Activated CD8-positive, alpha-beta T cell treated with anti-CD3 and anti-CD28 coated beads for 36 hours (primary cell): ENCODE data around the gene LAIR2. TPM values are rescaled to one million over a fixed set of nuclear protein-coding genes. Genes with fewer than 3 reads are reported as not detected.
A peak's percentile ranks its signal among the peaks of the same experiment; 100 is the strongest.

Source experiments
- ATAC-seq: fragments of 200-7000 bp; cut with Tn5 transposase; one replicate; pipeline ENCODE4 v1.10.0; 2021; ENCODE audit warnings: mild to moderate bottlenecking, moderate library complexity
- CTCF ChIA-PET: fragments of 350-600 bp; sonication (Branson Sonifier 250); formaldehyde crosslinking; loops from one replicate; lab custom pipeline; 2021; ENCODE audit warnings: antibody characterized with exemption; lab: Charles Lee
- POLR2A ChIA-PET: fragments of 350-600 bp; sonication (Branson Sonifier 250); formaldehyde crosslinking; loops from one replicate; lab custom pipeline; 2021; ENCODE audit warnings: antibody characterized with exemption; lab: Charles Lee
- DNase-seq: peaks from one replicate; pipeline ENCODE4 v3.0.0-alpha.2; 2020
- H3K27ac Mint-ChIP-seq: one replicate; pipeline ENCODE4 v1.8.0; 2021; ENCODE audit warnings: mild to moderate bottlenecking, mixed read lengths
- H3K27me3 Mint-ChIP-seq: one replicate; pipeline ENCODE4 v1.8.0; 2021; ENCODE audit warnings: mixed read lengths
- H3K36me3 Mint-ChIP-seq: one replicate; pipeline ENCODE4 v1.8.0; 2021; ENCODE audit warnings: low read depth, mixed read lengths
- H3K4me1 Mint-ChIP-seq: one replicate; pipeline ENCODE4 v1.8.0; 2021; ENCODE audit warnings: low read depth, mixed read lengths
- H3K4me3 Mint-ChIP-seq: one replicate; pipeline ENCODE4 v1.8.0; 2021; ENCODE audit warnings: mild to moderate bottlenecking, moderate library complexity, mixed read lengths
- H3K9me3 Mint-ChIP-seq: one replicate; pipeline ENCODE4 v1.8.0; 2021; ENCODE audit warnings: mixed read lengths
- intact Hi-C: fragments of 100-400 bp; cut with micrococcal nuclease; formaldehyde crosslinking; loops from one replicate; pipeline ENCODE4 v1.10.0; 2022
- total RNA-seq, 2 experiments: library from RNA; stranded (reverse); gene quantifications; one replicate each; pipeline ENCODE4 v1.2.3, GENCODE V29; 2021
- TF ChIP-seq, protein P1 (sequence below): fragments of 200-600 bp; IDR thresholded peaks from one replicate; pipeline ENCODE4 v1.8.0; 2022; ENCODE audit warnings: antibody characterized with exemption, mild to moderate bottlenecking

The LAIR2 gene
- total RNA-seq, 2 experiments from 2014 or later = 1.5 to 2.1 TPM

DNA sequence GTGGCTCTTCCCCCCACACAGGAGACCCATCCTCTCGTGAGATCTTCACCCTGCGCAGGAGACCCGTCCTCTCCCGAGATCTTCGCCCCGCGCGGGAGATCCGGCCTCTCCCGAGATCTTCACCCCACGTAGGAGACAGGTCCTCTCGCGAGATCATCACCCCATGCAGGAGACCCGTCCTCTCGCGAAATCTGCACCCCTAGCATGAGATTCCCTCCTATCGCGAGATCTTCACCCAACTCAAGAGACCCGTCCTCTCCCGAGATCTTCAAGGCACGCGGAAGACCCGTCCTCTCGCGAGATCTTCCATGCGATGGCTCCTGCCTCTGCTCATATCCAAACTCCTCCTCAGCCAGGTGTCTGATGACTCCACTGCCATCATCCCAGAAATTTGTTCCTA lies 24.3 kb downstream of the LAIR2 start:
- peaks cover 2% of the 10 kb centered on the region for H3K9me3 Mint-ChIP-seq
- no peaks in the 10 kb centered on the region for H3K36me3 Mint-ChIP-seq
- H3K27me3 Mint-ChIP-seq = peaks cover 24% of the 10 kb centered on the region
- CTCF ChIA-PET = interaction anchor here (2.0 kb wide), 1 partner anchor 46 kb away, joined by 6 read pairs; no protein-coding TSS in a partner anchor
- ATAC-seq = no peak
- POLR2A ChIA-PET = no interaction called here
- no peak for DNase-seq
- H3K4me3 Mint-ChIP-seq = no peak overlapping the region
- peaks cover 28% of the 10 kb centered on the region for H3K4me1 Mint-ChIP-seq
- no peak overlapping the region for H3K27ac Mint-ChIP-seq
- TF ChIP-seq, protein P1, sequence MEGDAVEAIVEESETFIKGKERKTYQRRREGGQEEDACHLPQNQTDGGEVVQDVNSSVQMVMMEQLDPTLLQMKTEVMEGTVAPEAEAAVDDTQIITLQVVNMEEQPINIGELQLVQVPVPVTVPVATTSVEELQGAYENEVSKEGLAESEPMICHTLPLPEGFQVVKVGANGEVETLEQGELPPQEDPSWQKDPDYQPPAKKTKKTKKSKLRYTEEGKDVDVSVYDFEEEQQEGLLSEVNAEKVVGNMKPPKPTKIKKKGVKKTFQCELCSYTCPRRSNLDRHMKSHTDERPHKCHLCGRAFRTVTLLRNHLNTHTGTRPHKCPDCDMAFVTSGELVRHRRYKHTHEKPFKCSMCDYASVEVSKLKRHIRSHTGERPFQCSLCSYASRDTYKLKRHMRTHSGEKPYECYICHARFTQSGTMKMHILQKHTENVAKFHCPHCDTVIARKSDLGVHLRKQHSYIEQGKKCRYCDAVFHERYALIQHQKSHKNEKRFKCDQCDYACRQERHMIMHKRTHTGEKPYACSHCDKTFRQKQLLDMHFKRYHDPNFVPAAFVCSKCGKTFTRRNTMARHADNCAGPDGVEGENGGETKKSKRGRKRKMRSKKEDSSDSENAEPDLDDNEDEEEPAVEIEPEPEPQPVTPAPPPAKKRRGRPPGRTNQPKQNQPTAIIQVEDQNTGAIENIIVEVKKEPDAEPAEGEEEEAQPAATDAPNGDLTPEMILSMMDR = no peak
- intact Hi-C loops = no loop called here

DNA sequence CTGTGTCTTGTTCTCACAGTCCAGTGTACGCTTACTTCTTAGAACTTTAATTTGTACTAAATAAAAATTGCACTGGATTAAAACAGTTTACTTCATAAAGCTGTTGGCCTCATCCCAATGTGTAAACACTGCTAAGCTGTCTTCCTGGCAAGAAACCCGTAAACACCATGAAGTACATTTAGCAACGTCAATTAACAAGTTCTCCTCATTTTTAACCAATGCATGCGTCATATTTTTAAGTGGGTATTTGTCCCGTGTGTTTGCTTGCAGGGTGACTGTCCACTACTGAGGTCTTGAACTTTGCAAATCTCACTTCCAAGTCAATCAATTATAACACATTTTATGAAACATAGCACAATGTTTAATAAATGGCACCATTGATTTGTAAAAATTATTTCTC lies 28.2 kb downstream of the LAIR2 start:
- ChIA-PET POLR2A (no interaction called here), CTCF (no interaction called here)
- no peak for DNase-seq
- peaks cover 2% of the 10 kb centered on the region for H3K9me3 Mint-ChIP-seq
- no peak overlapping the region for H3K4me3 Mint-ChIP-seq
- H3K36me3 Mint-ChIP-seq = no peaks in the 10 kb centered on the region
- peaks cover 19% of the 10 kb centered on the region for H3K4me1 Mint-ChIP-seq
- no peak overlapping the region for H3K27ac Mint-ChIP-seq
- TF ChIP-seq, protein P1 = no peak
- H3K27me3 Mint-ChIP-seq = peaks cover 38% of the 10 kb centered on the region
- intact Hi-C loops = no loop called here
- ATAC-seq = no peak

DNA sequence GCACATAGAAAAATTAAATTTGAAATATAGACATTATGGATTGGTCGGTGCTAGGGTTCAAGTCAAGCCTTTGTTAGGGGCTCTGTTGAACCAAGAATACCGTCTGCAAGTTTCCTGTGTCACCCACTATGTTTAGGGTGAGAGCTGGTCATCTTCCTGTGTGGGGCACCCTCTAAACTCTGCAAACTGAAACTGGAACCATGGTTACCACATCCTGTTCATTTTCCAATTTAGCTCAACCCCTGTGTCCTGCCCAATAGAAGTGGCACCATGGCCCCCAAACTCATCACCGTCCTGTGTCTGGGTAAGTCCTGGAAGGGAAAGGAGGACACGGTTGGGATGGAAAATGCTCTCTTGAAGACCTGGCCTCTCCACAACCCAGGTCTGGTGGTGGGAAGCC lies 29.9 kb downstream of the LAIR2 start:
- TF ChIP-seq, protein P1 = no peak
- intact Hi-C loops = no loop called here
- Mint-ChIP-seq H3K4me1 (peaks cover 21% of the 10 kb centered on the region), H3K4me3 (peak overlapping the region; percentile 25), H3K27me3 (peaks cover 38% of the 10 kb centered on the region), H3K27ac (no peak overlapping the region), H3K36me3 (no peaks in the 10 kb centered on the region), H3K9me3 (peaks cover 2% of the 10 kb centered on the region)
- peak; percentile 95 for ATAC-seq
- CTCF ChIA-PET = interaction anchor here (1.0 kb wide), 1 partner anchor 9 kb away, joined by 3 read pairs; no protein-coding TSS in a partner anchor
- peak; percentile 49 for DNase-seq
- POLR2A ChIA-PET = no interaction called here

DNA sequence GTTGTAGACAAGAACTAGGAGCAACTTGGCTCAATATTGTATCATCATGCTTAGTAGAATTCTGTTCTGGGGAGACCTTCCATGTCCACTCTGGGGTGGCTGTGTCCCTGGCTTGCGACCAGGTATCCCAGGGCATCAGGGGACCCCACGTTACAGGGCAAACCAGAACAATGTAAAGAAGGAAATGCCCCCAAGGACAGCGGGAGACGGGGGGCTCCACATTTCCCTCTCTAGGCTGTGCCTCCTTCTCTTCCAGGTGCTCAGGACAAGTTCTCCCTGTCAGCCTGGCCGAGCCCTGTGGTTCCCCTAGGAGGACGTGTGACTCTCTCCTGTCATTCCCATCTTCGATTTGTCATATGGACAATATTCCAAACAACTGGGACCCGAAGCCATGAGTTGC lies 30.8 kb downstream of the LAIR2 start:
- ATAC-seq (no peak), DNase-seq (no peak)
- H3K27ac Mint-ChIP-seq = no peak overlapping the region
- no peaks in the 10 kb centered on the region for H3K36me3 Mint-ChIP-seq
- H3K27me3 Mint-ChIP-seq = peaks cover 33% of the 10 kb centered on the region
- ChIA-PET POLR2A (no interaction called here), CTCF (no interaction called here)
- H3K4me3 Mint-ChIP-seq = no peak overlapping the region
- TF ChIP-seq, protein P1 = no peak
- peaks cover 19% of the 10 kb centered on the region for H3K4me1 Mint-ChIP-seq
- intact Hi-C loops = no loop called here
- H3K9me3 Mint-ChIP-seq = no peaks in the 10 kb centered on the region

DNA sequence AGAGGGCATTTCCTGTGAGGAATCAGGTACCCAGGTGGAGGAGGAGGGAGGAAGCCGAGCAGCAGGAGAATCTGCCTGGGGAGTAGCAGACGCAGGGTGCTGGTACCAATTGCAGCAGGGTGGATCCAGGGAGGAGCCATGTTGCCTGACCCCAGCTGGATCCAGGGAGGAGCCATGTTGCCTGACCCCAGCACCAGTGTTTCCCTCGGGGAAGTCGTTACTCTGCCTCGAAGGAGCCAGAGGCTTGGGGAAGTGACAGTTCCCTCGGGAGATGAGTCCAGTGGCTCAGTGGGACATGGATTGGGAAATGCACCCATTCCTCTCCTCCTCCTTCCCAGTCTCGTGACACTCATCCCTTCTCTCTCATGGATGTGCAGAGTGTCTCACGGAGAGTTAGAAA lies 31.5 kb downstream of the LAIR2 start:
- POLR2A ChIA-PET = no interaction called here
- H3K27ac Mint-ChIP-seq = no peak overlapping the region
- intact Hi-C loops = no loop called here
- H3K4me1 Mint-ChIP-seq = peaks cover 15% of the 10 kb centered on the region
- no peaks in the 10 kb centered on the region for H3K9me3 Mint-ChIP-seq
- ATAC-seq (no peak), DNase-seq (no peak)
- H3K36me3 Mint-ChIP-seq = no peaks in the 10 kb centered on the region
- TF ChIP-seq, protein P1 = no peak
- CTCF ChIA-PET = no interaction called here
- no peak overlapping the region for H3K4me3 Mint-ChIP-seq
- peaks cover 28% of the 10 kb centered on the region for H3K27me3 Mint-ChIP-seq
